NCI-H187 treated with DMSO at 0.1 percent for 48 hours (cell line): Measurements from ENCODE around the gene KRTAP5-7.

Experiments
- DNase-seq: peaks from one replicate; lab custom pipeline; 2025; lab: John Stamatoyannopoulos, UW

The KRTAP5-7 gene

GRCh38 chr11:71495286-71496230 is 31.5 kb upstream of the KRTAP5-7 start:
- DNase-seq = no peak

- no peak for DNase-seq
Observed at GRCh38 chr11:71496421-71496820, 30.6 kb upstream of the KRTAP5-7 start.

- DNase-seq = no peak
Observed at GRCh38 chr11:71498091-71498490, 29.0 kb upstream of the KRTAP5-7 start.

DNA sequence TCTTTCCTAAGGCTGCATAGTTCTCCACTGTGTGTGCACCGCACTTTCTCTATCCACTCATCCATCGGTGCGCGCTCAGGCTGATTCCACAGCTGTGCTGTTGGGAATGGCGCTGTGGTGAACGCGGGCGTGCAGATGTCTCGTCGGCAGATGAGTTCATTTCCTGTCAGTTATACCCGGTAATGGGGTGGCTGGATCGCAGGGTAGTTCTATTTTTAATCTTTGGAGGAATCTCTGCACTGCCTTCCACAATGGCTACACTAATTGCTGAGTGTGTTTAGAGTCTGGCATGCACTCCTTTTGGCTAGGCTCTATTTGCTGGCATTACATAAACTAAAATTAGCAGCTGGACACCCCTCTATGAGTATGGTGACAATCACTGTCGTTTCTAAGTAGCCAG is 27.9 kb upstream of the KRTAP5-7 start:
- DNase-seq = no peak

DNA sequence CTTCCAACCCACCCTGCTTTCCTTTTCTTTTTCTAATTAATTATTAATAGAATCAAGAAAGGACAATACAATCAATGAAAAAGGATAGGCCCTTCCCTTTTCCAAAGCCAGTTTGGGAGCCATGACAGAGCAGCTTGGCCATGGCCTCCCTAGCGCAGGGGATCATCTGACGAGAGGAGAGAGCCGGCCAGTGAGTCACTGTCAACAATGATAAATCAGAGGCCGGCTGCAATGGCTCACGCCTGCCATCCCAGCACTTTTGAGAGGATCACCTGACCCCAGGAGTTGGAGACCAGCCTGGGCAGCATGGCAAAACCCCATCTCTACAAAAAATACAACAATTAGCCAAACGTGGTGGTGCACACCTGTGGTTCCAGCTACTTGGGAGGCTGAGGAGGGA is 27.5 kb upstream of the KRTAP5-7 start:
- DNase-seq = no peak

DNA sequence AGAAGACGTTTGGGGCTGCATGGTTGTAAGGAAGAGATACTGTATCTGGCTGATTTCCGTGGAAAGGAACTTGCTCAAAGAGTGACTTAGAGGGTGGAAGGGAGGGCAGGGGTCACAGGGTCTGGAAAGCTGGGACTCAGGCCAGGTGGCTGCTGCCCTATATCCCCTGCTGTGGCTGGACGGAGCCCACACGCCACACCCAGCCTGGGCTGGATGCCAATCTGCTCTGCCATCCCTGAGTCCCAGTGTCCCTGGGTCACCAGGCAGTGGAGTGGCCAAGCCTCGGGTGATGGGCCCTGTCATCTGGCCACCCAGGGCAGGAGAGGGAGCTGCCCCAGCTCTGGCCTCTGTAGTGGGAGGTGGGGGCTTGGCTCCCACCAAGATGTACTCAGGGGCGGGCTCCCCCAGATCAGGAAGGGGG is 26.5 kb upstream of the KRTAP5-7 start:
- no peak for DNase-seq

- DNase-seq = no peak
Observed at GRCh38 chr11:71501071-71501985, 25.7 kb upstream of the KRTAP5-7 start.

DNA sequence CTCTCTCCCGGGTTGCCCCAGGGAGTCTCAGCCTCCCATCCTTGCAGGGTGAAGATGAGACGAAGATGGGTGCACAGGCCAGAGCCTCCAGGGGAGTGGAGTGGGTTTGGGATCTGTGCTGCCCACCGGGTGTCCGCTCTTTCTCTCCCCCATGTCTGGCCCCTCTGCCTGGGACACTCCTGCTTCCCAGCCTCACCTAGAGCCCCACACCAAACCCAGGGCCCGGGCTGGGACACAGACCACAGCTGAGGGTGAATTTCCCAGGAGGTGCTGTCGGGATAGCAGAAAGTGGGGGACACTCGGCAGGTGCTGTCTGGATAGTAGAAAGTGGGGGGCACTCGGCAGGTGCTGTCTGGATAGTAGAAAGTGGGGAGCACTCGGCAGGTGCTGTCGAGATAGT is 25.0 kb upstream of the KRTAP5-7 start:
- DNase-seq = no peak

- no peak for DNase-seq
Observed at GRCh38 chr11:71502871-71503435, 24.1 kb upstream of the KRTAP5-7 start.

GRCh38 chr11:71504531-71504930 is 22.5 kb upstream of the KRTAP5-7 start:
- no peak for DNase-seq

DNA sequence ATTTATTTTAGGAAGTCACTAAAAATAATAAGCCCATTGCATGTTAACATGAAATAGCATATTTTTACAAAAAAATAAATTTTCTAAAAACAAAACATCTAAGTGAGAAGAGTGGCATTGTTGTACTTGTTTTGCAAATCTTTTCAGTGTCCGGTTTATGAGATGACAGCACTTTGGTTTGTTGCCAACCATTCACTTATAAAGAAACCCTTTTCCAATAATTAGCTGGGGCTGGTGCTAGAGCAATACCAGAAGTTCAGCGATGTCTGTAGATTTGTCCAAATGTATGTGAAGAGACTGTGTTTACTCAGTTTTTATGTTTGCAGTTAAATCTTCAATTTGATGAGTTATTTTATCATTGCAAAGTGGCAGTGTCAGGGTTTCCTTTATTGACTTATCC is 22.1 kb upstream of the KRTAP5-7 start:
- no peak for DNase-seq

DNA sequence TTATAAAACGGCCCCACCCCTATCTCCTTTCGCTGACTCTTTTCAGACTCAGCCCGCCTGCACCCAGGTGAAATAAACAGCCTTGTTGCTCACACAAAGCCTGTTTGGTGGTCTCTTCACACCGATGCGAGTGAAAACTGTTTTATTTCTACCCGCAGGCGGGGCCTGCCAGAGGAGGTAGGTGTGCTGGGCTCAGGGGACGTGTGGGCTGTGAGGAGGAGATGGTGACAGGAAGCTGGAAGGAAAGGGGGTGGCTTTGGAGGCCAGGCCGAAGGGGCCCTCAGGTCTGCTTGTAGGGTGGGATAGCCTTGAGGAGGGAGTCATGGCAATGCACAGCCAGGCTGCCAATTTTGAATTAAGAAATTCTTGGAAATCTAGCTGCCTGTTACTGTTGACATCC is 21.3 kb upstream of the KRTAP5-7 start:
- DNase-seq = no peak

DNA sequence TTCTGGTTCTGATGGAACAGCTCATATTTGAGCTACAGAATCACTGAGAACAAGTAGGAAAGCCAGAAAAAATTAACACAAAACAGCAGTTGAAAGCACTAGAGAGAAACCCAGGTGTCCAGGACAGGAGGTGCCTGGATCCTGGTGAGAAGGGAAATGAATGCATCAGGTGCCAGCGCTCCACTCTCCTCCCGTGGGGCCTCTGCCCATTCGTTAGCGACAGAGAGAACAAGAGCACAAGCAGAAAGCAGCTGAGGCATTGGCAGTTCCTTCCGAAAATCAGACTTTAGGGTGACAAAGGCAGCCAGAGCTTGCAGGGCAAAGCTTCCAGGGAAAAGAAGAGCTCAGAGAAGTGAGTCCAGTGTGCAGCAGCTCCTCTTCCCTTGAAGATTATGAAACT is 20.0 kb upstream of the KRTAP5-7 start:
- DNase-seq = no peak

- no peak for DNase-seq
Observed at GRCh38 chr11:71518506-71519471, 8.3 kb upstream of the KRTAP5-7 start.

DNA sequence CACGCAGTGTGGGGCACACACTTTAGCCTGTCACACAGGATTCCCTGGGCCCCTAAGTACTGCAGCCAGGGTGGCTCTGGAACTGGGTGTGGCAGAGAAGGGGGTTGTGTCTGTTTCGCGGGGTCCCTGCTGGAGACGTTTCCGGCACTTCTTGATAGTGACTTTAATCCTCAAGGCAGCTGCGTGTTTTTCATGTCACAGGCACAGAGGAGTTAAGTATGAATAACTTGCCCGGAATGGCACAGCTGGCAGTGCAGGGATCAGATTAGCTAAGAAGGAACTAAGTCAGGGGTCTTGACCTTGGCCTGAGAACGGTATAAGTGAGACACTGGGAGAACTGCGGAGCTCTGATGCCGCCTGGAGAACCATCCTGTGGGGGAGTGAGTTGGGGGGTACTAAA is 7.5 kb upstream of the KRTAP5-7 start:
- no peak for DNase-seq

GRCh38 chr11:71525188-71525937 is 1.7 kb upstream of the KRTAP5-7 start:
- DNase-seq = no peak

DNA sequence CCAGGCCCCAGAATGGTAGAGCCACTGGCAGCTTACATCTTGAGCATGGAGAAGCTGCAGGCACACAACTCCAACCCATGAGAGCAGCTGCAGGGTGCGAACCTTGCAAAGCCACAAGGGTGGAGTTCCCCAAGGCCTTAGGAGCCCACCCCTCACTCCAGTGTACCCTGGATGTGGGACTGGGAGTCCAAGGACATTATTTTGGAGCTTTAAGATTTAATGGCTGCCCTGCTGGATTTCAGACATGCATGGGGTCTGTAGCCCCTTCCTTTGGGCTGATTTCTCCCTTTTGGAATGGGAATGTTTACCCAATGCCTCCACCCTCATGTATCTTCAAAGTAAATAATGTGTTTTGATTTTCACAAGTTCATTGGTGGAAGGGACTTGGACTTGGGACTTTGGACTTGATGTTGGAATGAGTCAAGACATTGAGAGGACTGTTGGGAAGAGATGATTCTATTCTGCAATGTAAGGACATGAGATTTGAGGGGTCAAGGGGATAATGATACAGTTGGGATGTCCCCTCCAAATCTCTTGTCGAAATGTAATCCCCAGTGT is 1.1 kb upstream of the KRTAP5-7 start:
- no peak for DNase-seq

- DNase-seq = no peak
Observed at GRCh38 chr11:71527576-71528210, 626 bp downstream of the KRTAP5-7 start.

DNA sequence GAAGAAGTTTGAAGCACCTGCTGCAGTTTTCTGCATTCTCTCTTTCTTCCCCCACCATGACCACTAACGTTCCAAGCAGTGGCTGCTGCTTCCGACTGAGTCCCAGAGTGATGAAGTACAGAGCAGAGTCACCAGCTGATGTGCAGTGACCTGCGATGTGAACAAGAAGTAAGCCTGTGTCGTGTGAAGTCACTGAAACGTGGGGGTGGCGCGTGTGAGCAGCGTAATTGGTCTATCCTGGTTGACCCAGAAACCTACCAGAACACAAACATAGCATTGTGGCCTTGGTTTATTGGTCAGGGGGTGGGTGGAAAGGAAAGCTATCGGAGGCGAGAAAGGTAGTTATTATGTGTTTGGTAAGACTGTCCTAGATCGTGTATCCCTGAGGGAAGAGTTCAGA is 3.5 kb downstream of the KRTAP5-7 start:
- DNase-seq = no peak
